ENCODE data around the gene NOM1.

The NOM1 gene

GRCh38 chr7:156979007-156979606, 29.6 kb downstream of the NOM1 start:
- in situ Hi-C loops (cut with MboI; ENCODE audit: low sequenced_read_pairs), result no loop called here

GRCh38 chr7:156979711-156980110, 30.2 kb downstream of the NOM1 start:
- in situ Hi-C loops (cut with MboI; ENCODE audit: low sequenced_read_pairs), result no loop called here

GRCh38 chr7:156984174-156984891, 34.8 kb downstream of the NOM1 start:
- in situ Hi-C loops (cut with MboI; ENCODE audit: low sequenced_read_pairs), result no loop called here

GRCh38 chr7:156985101-156985992, 35.8 kb downstream of the NOM1 start:
- in situ Hi-C loops (cut with MboI; ENCODE audit: low sequenced_read_pairs), result no loop called here

GRCh38 chr7:156986378-156986777, 36.9 kb downstream of the NOM1 start:
- in situ Hi-C loops (cut with MboI; ENCODE audit: low sequenced_read_pairs), result no loop called here

GRCh38 chr7:156988343-156989185, 39.1 kb downstream of the NOM1 start:
- in situ Hi-C loops (cut with MboI; ENCODE audit: low sequenced_read_pairs), result no loop called here

- in situ Hi-C loops (cut with MboI; ENCODE audit: low sequenced_read_pairs), result no loop called here
Measured at GRCh38 chr7:156989766-156990535, 40.4 kb downstream of the NOM1 start.

- in situ Hi-C loops (cut with MboI; ENCODE audit: low sequenced_read_pairs), result no loop called here
Measured at GRCh38 chr7:156993021-156993924, 43.8 kb downstream of the NOM1 start.

GRCh38 chr7:156993925-156994235, 44.4 kb downstream of the NOM1 start:
- in situ Hi-C loops (cut with MboI; ENCODE audit: low sequenced_read_pairs), result no loop called here

- in situ Hi-C loops (cut with MboI; ENCODE audit: low sequenced_read_pairs), result no loop called here
Measured at GRCh38 chr7:156994417-156994816, 44.9 kb downstream of the NOM1 start.

- in situ Hi-C loops (cut with MboI; ENCODE audit: low sequenced_read_pairs), result no loop called here
Measured at GRCh38 chr7:156998988-156999957, 49.8 kb downstream of the NOM1 start.

GRCh38 chr7:156999958-157000726, 50.6 kb downstream of the NOM1 start:
- in situ Hi-C loops (cut with MboI; ENCODE audit: low sequenced_read_pairs), result no loop called here

GRCh38 chr7:157000741-157001653, 51.5 kb downstream of the NOM1 start:
- in situ Hi-C loops (cut with MboI; ENCODE audit: low sequenced_read_pairs), result no loop called here

GRCh38 chr7:157001920-157002818, 52.7 kb downstream of the NOM1 start:
- in situ Hi-C loops (cut with MboI; ENCODE audit: low sequenced_read_pairs), result no loop called here

- in situ Hi-C loops (cut with MboI; ENCODE audit: low sequenced_read_pairs), result no loop called here
Measured at GRCh38 chr7:157002819-157003421, 53.4 kb downstream of the NOM1 start.

All from HL-60/S4 treated with retinoic acid at 250 ng/mL for 4 days and 3 days (cell line).